Peyer's patch (tissue), 4 donors: Measurements from ENCODE around the gene TEKTIP1. TPM values are rescaled to one million over a fixed set of nuclear protein-coding genes. Genes with fewer than 3 reads are reported as not detected.

ENCODE experiments used
- DNase-seq, 3 donors: peaks; one replicate each; pipeline ENCODE4 v3.0.0-alpha.2; 2017 to 2019
- H3K27ac ChIP-seq, 4 donors: fragments of 200-600 bp; sonication (generic); one replicate each; pipeline ENCODE4 v1.5.1; 2016 to 2019
- H3K27me3 ChIP-seq, 2 donors: fragments of 200-600 bp; sonication (generic); one replicate each; pipeline ENCODE4 v1.5.1; 2019
- H3K36me3 ChIP-seq, 3 donors: fragments of 200-600 bp; sonication (generic); one replicate each; pipeline ENCODE4 v1.5.1; 2016 to 2019
- H3K4me1 ChIP-seq, 4 donors: fragments of 200-600 bp; sonication (generic); one replicate each; pipeline ENCODE4 v1.5.1; 2016 to 2019
- H3K4me3 ChIP-seq, 4 donors: fragments of 200-600 bp; sonication (generic); 1 replicate in 3 of 4; 2 replicates in 1 of 4; pipeline ENCODE4 v1.5.1; 2016 to 2019; ENCODE audit warnings: mild to moderate bottlenecking in 1 of 4
- H3K9me3 ChIP-seq, 4 donors: fragments of 200-600 bp; sonication (generic); one replicate each; pipeline ENCODE4 v1.5.1; 2016 to 2019; ENCODE audit warnings: mild to moderate bottlenecking in 1 of 4
- CTCF ChIP-seq, 6 experiments: fragments of 450-650 bp in 4 of 6; fragments of 200-600 bp in 2 of 6; sonication (generic) in 1 of 6; IDR thresholded peaks; one replicate each; pipeline ENCODE4 v1.5.1; 2017 to 2019; ENCODE audit warnings: antibody characterized with exemption in 6 of 6, mild to moderate bottlenecking in 3 of 6, moderate library complexity in 1 of 6
- POLR2A ChIP-seq, 2 donors: fragments of 450-650 bp; IDR thresholded peaks; one replicate each; pipeline ENCODE4 v1.5.1; 2017; ENCODE audit warnings: antibody characterized with exemption in 2 of 2, mild to moderate bottlenecking in 2 of 2, moderate library complexity in 2 of 2
- total RNA-seq, 4 donors: library from RNA; depleted of rRNA; stranded (reverse); fragments of >200 nt; gene quantifications; one replicate each; pipeline ENCODE4 v1.1.0, GENCODE V29; 2016

The TEKTIP1 gene
- total RNA-seq, 4 donors from 2014 or later, result 1.8 to 11.1 (median 2.4) TPM; not detected in 1

- Histone ChIP-seq H3K9me3 (no peaks in the 10 kb centered on the region), H3K4me3 (no peak overlapping the region), H3K36me3 (peaks cover 0 to 20% (median 0%) of the 10 kb centered on the region in 3 donors), H3K4me1 (peaks cover 4 to 41% (median 24%) of the 10 kb centered on the region in 4 donors), H3K27ac (no peak overlapping the region), H3K27me3 (no peaks in the 10 kb centered on the region)
- DNase-seq, result no peak
- TF ChIP-seq CTCF (IDR thresholded peaks at IDR 0.05), result no peak
- no peak for TF ChIP-seq POLR2A (IDR thresholded peaks at IDR 0.05)
Observed at GRCh38 chr19:3551792-3552095, 12.8 kb downstream of the TEKTIP1 start.

GRCh38 chr19:3554254-3555083 lies 15.5 kb downstream of the TEKTIP1 start:
- Histone ChIP-seq H3K4me1 (peaks cover 4 to 50% (median 25%) of the 10 kb centered on the region in 4 donors), H3K4me3 (peak overlapping the region in 1 of 4 donors; percentile 6), H3K36me3 (peaks cover 0 to 5% (median 0%) of the 10 kb centered on the region in 3 donors), H3K27me3 (no peaks in the 10 kb centered on the region), H3K27ac (peak overlapping the region; percentile 69 to 90 (median 76)), H3K9me3 (no peaks in the 10 kb centered on the region)
- peak in 2 of 3 donors; percentile 66 to 71 for DNase-seq
- no peak for TF ChIP-seq POLR2A (IDR thresholded peaks at IDR 0.05)
- TF ChIP-seq CTCF (IDR thresholded peaks at IDR 0.05), result no peak

- TF ChIP-seq CTCF (IDR thresholded peaks at IDR 0.05), result no peak
- TF ChIP-seq POLR2A (IDR thresholded peaks at IDR 0.05), result no peak
- Histone ChIP-seq H3K4me3 (peak overlapping the region; percentile 87 to 100 (median 96)), H3K9me3 (no peaks in the 10 kb centered on the region), H3K27ac (peak overlapping the region in 3 of 4 donors; percentile 18 to 90 (median 86)), H3K36me3 (peaks cover 0 to 2% (median 0%) of the 10 kb centered on the region in 3 donors), H3K4me1 (peaks cover 4 to 50% (median 25%) of the 10 kb centered on the region in 4 donors), H3K27me3 (no peaks in the 10 kb centered on the region)
- DNase-seq, result no peak
Observed at GRCh38 chr19:3555653-3556422, 16.9 kb downstream of the TEKTIP1 start.

GRCh38 chr19:3556423-3556977 lies 17.5 kb downstream of the TEKTIP1 start:
- no peaks in the 10 kb centered on the region for H3K36me3 ChIP-seq
- peak overlapping the region; percentile 79 to 90 (median 85) for H3K27ac ChIP-seq
- no peaks in the 10 kb centered on the region for H3K9me3 ChIP-seq
- no peaks in the 10 kb centered on the region for H3K27me3 ChIP-seq
- no peak for DNase-seq
- H3K4me1 ChIP-seq, result peaks cover 4 to 50% (median 25%) of the 10 kb centered on the region in 4 donors
- peak overlapping the region; percentile 87 to 100 (median 96) for H3K4me3 ChIP-seq
- TF ChIP-seq CTCF (IDR thresholded peaks at IDR 0.05) (no peak), POLR2A (IDR thresholded peaks at IDR 0.05) (no peak)

- no peaks in the 10 kb centered on the region for H3K9me3 ChIP-seq
- no peaks in the 10 kb centered on the region for H3K27me3 ChIP-seq
- peak overlapping the region; percentile 79 to 90 (median 85) for H3K27ac ChIP-seq
- no peaks in the 10 kb centered on the region for H3K36me3 ChIP-seq
- H3K4me3 ChIP-seq, result peak overlapping the region; percentile 87 to 100 (median 96)
- TF ChIP-seq CTCF (IDR thresholded peaks at IDR 0.05) (peak in 4 of 6 experiments; percentile 29 to 46 (median 36)), POLR2A (IDR thresholded peaks at IDR 0.05) (no peak)
- DNase-seq, result peak; percentile 52 to 75 (median 74)
- H3K4me1 ChIP-seq, result peaks cover 4 to 50% (median 25%) of the 10 kb centered on the region in 4 donors
Observed at GRCh38 chr19:3556978-3557460, 18.0 kb downstream of the TEKTIP1 start.
